Astrocyte (in vitro differentiated cells and primary cell): ENCODE results near the gene PVR.

ENCODE experiments used
- EZH2 ChIP-seq: IDR thresholded peaks from 2 replicates; pipeline ENCODE4 v1.6.1; 2012; ENCODE audit warnings: mild to moderate bottlenecking, low read length, inconsistent platforms; ENCODE audit not compliant: insufficient read depth
- TF ChIP-seq, protein P1 (sequence below): IDR thresholded peaks from 2 replicates; pipeline ENCODE4 v1.5.1; 2011; ENCODE audit warnings: low read depth, mild to moderate bottlenecking, inconsistent platforms, low read length, moderate library complexity; ENCODE audit not compliant: insufficient read depth

DNA sequence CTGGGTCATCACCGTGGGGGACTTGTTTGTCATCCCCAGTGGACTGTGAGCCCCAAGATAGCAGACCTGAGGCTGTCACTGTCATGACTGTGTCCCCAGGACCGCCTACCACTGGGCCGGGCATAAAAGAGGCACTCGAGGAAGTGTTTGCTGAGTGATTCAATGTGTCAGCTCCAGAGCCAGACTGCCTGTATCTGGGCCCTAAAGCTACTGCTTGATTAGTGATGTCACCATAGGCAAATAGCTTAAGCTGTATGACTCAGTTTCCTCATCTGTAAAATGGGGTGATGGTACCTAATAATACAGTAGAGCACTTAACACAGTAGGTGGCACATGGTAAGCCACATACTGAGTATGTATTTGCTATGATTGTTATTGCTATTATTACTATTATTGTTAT is 16.4 kb downstream of the PVR start:
- TF ChIP-seq, protein P1, sequence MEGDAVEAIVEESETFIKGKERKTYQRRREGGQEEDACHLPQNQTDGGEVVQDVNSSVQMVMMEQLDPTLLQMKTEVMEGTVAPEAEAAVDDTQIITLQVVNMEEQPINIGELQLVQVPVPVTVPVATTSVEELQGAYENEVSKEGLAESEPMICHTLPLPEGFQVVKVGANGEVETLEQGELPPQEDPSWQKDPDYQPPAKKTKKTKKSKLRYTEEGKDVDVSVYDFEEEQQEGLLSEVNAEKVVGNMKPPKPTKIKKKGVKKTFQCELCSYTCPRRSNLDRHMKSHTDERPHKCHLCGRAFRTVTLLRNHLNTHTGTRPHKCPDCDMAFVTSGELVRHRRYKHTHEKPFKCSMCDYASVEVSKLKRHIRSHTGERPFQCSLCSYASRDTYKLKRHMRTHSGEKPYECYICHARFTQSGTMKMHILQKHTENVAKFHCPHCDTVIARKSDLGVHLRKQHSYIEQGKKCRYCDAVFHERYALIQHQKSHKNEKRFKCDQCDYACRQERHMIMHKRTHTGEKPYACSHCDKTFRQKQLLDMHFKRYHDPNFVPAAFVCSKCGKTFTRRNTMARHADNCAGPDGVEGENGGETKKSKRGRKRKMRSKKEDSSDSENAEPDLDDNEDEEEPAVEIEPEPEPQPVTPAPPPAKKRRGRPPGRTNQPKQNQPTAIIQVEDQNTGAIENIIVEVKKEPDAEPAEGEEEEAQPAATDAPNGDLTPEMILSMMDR: no peak
- no peak for TF ChIP-seq EZH2
